GM21423 (cell line): ENCODE measurements around the gene GLIS1.

Source experiments
- ATAC-seq: cut with Tn5 transposase; IDR thresholded peaks from one replicate; pipeline ENCODE4 v1.9.1; 2021; ENCODE audit warnings: mild to moderate bottlenecking, moderate library complexity; ENCODE audit not compliant: unreplicated experiment

GLIS1 gene

GRCh38 chr1:53696051-53696450 lies 42.9 kb downstream of the GLIS1 start:
- ATAC-seq = no peak

DNA sequence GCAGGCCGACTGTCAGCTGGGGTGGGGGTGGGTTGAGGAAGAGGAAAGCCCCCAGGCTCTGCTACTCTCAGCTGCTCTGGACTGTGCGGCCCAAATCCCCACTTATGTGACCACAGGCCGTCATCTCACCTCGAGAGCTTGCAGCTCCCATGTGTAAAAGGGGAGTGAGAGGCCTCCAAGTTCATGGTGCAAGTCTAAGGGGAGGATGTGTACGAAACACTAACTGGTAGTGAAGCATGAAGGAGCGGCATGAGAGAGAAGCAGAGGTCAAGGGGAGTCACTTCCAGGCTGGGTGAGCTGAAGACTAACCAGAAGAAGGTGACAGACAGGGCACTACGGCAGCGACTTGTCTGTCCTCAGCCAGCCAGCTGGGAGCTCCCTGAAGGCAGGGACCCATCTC lies 43.8 kb downstream of the GLIS1 start:
- no peak for ATAC-seq

DNA sequence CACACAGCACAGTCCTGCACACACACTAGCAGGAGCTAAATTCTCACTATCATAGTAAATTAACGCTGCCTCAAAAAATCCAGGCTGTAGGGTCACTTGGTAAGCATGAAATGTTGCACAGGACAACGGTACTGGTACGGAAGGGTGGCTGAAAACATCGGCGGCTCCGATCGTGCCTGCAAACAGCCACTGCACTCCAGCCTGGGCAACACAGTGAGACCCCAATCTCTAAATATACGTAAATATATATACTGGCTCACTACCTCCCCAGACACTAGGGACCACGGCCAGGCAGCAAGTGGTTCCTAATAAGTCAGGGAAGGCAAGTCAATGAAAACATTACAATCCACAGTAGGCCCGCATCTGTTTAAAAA lies 44.3 kb downstream of the GLIS1 start:
- ATAC-seq = no peak

GRCh38 chr1:53693773-53694717 lies 44.9 kb downstream of the GLIS1 start:
- ATAC-seq = no peak

GRCh38 chr1:53693339-53693738 lies 45.6 kb downstream of the GLIS1 start:
- ATAC-seq = no peak

DNA sequence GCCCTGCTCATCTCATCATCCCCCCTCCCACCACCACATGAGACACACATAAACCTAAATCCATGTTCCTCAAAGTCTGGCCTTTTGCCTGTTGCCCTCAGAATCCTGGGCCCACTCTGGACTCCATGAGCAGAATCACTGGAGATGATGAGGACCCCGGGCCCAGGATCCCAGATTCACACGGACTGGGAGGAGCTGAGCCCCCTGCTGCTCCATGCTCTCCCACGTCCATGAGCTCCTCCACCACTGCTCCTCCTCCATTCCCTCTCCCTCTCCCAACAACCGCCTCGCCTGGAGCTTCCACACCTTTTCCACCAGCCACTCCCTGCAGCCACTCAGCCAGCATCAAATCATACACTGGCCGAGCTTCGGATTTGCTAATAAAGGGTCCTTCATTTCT lies 47.6 kb downstream of the GLIS1 start:
- no peak for ATAC-seq

- ATAC-seq = no peak
Measured at GRCh38 chr1:53690411-53690810, 48.6 kb downstream of the GLIS1 start.

GRCh38 chr1:53689736-53690326 lies 49.1 kb downstream of the GLIS1 start:
- no peak for ATAC-seq

DNA sequence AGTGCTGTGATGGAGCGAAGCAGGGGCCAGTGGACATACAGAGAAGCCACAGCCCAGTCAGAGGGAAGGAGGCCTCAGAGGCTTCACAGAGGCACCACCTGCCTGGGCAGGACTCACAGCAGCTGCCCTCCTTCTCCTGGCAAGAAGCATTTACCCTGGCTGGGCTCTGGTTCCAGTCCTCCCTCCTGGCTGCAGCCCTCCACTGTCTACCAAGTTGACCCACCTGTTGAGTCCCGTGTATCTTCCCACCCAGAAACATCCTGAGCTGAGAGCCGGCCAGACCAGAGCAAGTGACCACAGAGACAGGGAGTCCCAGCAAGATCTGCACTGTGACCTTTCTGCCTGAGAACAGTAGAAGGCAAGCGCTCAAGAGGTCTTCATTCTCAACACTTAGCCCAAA lies 49.7 kb downstream of the GLIS1 start:
- ATAC-seq = no peak

- ATAC-seq = no peak
Measured at GRCh38 chr1:53688381-53689102, 50.4 kb downstream of the GLIS1 start.

GRCh38 chr1:53687901-53688300 lies 51.1 kb downstream of the GLIS1 start:
- no peak for ATAC-seq

GRCh38 chr1:53687426-53687825 lies 51.5 kb downstream of the GLIS1 start:
- ATAC-seq = no peak

GRCh38 chr1:53686965-53687267 lies 52.0 kb downstream of the GLIS1 start:
- no peak for ATAC-seq

GRCh38 chr1:53686091-53686964 lies 52.6 kb downstream of the GLIS1 start:
- ATAC-seq = no peak

GRCh38 chr1:53685272-53686051 lies 53.5 kb downstream of the GLIS1 start:
- ATAC-seq = no peak

- no peak for ATAC-seq
Measured at GRCh38 chr1:53684741-53685140, 54.2 kb downstream of the GLIS1 start.

DNA sequence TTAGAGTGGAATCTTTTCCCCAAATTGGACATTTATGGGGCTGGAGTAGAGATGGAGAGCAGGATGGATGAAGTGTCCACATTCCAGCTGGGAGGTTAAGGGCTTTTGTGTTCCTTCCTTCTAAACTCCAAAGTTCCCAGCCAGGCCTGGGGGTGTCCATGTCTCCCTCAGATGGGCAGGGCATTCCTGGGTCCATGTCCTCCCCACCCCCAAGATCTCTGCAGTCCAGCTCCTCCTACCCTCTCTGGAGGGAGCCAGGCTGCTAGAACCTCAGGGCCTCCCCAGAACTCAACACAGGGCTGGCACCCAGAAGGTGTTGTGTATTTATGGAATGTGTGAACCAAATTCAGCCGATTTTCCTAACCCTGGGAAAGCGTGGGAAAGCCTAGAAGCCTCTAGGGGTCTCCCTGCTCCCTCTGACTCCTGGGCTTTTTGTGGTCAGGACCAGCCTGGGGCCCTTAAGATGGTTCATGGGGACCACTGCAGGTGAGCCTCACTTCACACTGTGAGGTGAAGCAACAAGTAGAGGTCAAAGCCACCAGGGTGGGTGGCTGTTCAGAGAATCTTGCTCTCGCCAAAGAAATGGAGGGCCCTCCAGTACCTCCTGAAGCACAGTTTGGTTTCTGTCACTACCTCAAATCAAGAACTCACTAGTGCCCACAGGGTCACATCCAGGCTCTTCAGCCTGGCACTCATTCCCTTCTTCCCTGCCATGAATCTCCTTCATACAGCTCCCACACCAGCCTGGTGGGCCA lies 54.8 kb downstream of the GLIS1 start:
- no peak for ATAC-seq

DNA sequence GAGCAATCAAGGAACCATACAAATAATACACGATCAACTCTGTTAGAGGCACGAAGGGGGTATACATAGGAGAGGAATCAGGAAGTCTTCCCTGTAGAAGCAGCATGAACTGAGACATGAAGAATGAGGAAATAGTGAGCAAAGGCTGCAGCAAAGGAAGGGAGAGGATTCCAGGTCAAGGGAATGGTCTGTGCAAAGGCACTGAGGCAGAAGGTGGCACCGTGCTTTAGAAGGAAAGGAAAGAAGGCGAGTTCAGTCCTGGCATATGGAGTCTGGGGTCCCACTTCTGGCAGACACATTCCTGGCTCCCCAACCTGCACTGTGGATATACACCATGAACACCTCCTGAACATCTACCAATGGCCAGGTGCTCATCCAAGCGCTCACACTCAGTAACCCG lies 56.1 kb downstream of the GLIS1 start:
- no peak for ATAC-seq

DNA sequence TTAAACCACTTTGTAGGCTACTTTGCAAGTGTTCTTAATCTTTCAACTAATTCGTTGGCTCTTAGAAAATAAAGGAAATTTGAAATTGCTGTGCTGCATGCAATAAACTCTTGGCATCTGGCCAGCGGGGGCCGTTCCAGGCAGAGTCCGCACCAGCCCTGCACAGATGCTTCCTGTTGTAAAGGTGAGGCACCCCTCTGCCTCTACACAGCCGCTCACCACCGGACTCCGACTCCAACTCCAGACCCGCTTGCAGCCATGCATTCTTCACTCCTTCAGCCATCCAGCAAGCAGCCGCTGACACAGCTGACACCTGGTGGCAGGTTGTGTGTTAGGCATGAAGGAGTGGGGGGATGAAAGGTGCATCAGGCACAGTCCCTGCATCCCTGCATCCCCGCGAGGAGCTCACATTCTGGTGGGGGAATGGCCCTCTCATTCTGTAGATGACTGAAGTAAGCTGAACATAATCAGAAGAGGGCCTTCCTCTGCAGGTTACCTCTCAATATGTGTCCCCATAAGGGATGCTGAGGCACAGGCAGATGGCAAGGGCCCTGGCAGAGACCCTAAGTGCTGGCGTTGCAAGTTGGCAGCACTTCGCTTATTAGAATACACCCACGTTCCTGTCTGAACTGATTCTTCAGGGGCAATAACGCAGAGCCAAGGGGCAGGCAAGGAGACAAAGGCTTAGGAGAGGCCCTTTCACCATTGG lies 56.8 kb downstream of the GLIS1 start:
- no peak for ATAC-seq
